LNCAP (cell line): ENCODE results near the gene CATSPERB.

Source experiments
- TF ChIP-seq, protein P1 (sequence below): fragments of 450-650 bp; IDR thresholded peaks from 2 replicates; pipeline ENCODE4 v1.5.1; 2017; ENCODE audit warnings: mild to moderate bottlenecking

Gene CATSPERB

DNA sequence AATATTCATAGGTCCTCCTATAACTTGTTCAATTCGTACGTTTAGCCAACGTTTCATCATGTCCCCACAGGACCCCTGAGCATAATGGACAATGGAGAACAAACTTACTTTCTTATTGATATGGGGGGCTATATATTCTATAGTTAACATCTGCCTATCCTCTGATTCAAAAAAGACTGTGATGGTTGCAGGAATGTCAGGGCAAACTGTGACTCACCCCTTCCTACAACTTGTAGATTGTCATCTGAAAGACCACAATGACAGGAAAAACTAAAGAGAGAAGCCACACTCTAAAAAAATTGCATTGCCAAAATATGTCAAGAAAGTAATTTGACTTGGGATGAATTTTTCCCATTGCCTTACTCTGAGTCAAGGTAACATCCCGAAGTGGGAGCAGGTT lies 50.8 kb downstream of the CATSPERB start:
- TF ChIP-seq, protein P1, sequence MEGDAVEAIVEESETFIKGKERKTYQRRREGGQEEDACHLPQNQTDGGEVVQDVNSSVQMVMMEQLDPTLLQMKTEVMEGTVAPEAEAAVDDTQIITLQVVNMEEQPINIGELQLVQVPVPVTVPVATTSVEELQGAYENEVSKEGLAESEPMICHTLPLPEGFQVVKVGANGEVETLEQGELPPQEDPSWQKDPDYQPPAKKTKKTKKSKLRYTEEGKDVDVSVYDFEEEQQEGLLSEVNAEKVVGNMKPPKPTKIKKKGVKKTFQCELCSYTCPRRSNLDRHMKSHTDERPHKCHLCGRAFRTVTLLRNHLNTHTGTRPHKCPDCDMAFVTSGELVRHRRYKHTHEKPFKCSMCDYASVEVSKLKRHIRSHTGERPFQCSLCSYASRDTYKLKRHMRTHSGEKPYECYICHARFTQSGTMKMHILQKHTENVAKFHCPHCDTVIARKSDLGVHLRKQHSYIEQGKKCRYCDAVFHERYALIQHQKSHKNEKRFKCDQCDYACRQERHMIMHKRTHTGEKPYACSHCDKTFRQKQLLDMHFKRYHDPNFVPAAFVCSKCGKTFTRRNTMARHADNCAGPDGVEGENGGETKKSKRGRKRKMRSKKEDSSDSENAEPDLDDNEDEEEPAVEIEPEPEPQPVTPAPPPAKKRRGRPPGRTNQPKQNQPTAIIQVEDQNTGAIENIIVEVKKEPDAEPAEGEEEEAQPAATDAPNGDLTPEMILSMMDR, result no peak

DNA sequence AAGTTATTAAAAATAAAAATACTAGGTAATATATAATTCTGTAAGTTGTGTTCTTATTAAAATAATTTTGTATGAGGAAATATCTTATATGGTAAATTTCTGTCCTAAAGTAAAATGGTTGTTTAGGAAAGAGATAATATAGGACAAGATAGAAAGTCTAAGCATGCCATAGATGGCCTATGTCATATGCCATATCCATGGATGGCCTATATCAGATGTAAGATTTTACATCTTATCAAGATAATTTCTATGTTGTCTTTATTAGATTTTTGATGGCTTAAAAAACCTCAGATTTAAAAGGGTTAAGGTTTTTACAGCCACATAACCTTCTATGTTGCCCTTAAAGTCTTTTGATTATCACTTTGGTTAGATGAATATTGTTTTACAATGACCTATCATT lies 52.6 kb downstream of the CATSPERB start:
- TF ChIP-seq, protein P1, result no peak

DNA sequence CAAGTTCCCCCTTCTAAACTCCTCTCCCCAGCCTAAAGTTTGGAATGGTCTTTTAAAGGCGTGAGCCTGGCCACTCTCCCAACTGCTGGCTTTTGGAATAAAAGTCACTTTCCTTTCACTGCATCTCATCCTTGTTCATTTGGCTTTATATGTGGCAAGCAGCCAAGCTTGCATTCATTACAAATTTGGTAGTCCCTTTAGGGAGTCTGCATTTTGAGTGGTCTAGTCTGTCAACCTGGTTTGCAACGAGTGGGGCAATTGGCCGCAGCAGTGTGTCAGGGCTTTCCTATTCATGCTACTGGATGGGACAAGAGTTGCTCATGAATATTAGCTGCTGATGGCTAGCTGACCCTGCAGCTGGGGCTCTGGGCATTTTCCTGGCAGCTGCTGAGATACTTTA lies 57.0 kb downstream of the CATSPERB start:
- TF ChIP-seq, protein P1, result no peak

DNA sequence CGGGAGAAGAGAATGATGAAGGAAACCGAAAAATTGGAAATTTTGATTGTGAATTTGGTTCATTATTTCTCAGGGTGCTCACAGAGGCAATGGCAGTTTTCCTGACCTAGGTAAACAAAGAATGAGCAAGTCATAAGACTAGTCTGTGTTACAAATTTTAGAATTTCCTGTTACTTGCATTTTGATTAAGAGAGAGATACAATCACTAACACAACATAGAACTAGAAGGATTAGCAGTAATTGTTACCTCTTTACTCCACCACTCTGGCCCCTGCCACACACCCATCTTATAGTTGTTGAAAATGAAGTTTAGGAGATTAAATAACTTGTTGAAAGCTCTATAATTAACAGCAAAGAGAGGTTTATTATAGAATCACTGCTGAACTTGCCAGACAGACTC lies 62.0 kb downstream of the CATSPERB start:
- TF ChIP-seq, protein P1, result no peak

DNA sequence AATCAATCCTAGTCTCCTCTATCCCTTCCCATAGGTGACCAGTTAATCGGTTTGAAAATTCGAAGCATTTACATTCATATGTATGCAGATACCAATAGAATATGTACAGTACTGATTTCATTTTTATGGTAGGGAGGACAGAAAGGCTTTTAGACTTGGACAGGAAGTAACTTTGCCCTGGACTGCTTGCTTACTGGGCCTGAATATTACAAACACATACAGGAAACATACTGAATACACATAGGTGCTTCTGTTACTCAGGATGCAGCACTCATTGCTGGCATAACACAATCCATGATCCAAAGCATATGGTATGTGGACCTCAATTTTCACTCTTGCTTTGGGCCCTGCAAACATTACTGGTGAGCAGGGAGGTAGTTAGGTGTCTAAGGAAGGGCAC lies 71.1 kb downstream of the CATSPERB start:
- TF ChIP-seq, protein P1, result no peak

DNA sequence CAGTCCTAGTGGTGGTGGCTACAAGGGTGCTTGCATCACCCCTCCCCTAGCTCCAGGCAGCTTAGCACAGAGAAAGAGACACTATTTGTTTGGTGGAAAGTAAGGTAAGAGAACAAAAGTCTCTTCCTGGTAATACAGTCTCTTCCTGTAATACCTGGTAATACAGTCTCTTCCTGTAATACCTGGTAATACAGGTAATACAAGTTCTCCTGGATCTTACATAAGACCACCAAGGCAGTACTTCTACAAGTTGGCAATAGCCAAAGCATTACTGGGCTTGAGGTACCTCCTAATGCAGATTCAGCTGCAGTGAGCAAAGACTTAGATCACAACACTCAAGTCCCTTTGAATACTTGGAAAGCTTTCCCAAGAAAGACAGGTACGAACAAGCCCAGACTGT lies 77.0 kb downstream of the CATSPERB start:
- TF ChIP-seq, protein P1, result no peak

DNA sequence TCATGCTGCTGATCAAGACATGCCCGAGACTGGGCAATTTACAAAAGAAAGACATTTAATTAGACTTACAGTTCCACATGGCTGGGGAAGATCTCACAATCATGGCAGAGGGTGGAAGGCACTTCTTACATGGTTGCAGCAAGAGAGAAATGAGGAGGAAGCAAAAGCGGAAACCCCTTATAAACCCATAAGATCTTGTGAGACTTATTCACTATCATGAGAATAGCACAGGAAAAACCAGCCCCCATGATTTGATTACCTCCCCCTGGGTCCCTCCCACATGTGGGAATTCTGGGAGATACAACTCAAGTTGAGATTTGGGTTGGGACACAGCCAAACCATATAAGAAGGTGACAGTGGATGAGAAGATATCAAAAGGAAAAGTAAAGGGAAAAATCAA lies 78.4 kb downstream of the CATSPERB start:
- TF ChIP-seq, protein P1, result no peak

DNA sequence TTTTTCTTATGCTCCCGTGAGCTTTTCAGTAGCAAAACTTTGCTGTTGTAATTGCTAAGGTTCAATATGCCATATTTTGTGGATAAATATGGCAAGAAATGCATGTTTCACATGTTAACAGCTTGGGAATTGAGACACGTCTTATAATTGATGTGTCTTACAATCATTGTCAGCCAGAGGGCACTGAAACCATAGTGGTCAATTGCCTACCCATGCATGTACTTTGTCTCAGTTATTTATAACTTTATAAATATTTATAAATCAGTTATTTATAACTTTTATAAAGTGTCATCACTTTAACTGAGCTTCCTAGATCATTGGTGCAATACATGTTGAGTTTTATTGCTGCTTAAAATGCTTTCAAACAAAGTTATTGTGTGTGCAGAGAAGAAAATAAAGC lies 82.0 kb downstream of the CATSPERB start:
- TF ChIP-seq, protein P1, result peak; percentile 57
